Duodenal mucosa (tissue), 2 donors: Measurements from ENCODE around the gene MRPL27.

Source experiments
- H3K27ac ChIP-seq: one replicate; pipeline ENCODE4 v1.7.0; 2013; ENCODE audit warnings: low read depth, low read length
- H3K27me3 ChIP-seq, 2 donors: one replicate each; pipeline ENCODE4 v1.7.0; 2013; ENCODE audit warnings: low read length in 2 of 2, control low read depth in 1 of 2; ENCODE audit not compliant: insufficient read depth in 2 of 2, control insufficient read depth in 1 of 2
- H3K36me3 ChIP-seq, 2 donors: one replicate each; pipeline ENCODE4 v1.7.0; 2013; ENCODE audit warnings: low read length in 2 of 2, control low read depth in 1 of 2; ENCODE audit not compliant: insufficient read depth in 2 of 2, control insufficient read depth in 1 of 2
- H3K4me1 ChIP-seq, 2 donors: one replicate each; pipeline ENCODE4 v1.7.0; 2013; ENCODE audit warnings: low read length in 2 of 2, control low read depth in 1 of 2; ENCODE audit not compliant: insufficient read depth in 2 of 2, control insufficient read depth in 1 of 2
- H3K4me3 ChIP-seq, 2 donors: one replicate each; pipeline ENCODE4 v1.7.0; 2013; ENCODE audit warnings: low read length in 2 of 2, low read depth in 1 of 2
- H3K9ac ChIP-seq, 2 donors: one replicate each; pipeline ENCODE4 v1.7.0; 2013; ENCODE audit warnings: low read length in 2 of 2, low read depth in 1 of 2
- H3K9me3 ChIP-seq, 2 donors: one replicate each; pipeline ENCODE4 v1.7.0; 2013; ENCODE audit warnings: low read length in 2 of 2, control low read depth in 1 of 2; ENCODE audit not compliant: control insufficient read depth in 1 of 2

Gene MRPL27

DNA sequence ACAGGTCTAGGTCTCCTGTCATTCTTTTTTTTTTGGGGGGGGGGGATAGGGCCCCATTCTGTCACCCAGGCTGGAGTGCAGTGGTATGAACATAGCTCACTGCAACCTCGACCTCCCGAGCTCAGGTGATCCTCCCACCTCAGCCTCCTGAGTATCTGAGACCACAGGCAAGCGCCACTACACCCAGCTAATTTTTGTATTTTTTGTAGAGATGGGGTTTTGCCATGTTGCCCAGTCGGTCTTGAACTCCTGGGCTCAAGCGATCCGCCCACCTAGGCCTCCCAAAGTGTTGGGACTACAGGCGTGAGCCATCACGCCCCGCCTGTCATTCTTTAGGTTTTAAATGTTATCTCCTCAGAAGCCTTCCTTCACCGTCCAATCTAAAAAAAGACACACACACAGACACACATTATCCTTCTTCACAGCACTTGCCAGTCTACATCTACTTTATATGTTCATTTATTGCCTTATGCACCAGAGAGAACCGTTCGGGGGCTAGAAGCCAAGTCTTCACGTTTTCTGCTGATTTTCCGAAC lies 694 bp downstream of the MRPL27 start:
- H3K4me3 ChIP-seq: peak overlapping the region; percentile 98 to 99
- H3K9ac ChIP-seq: peak overlapping the region; percentile 85 to 97
- H3K27ac ChIP-seq: no peak overlapping the region
- H3K36me3 ChIP-seq: peaks cover 21 to 34% of the 10 kb centered on the region in 2 donors
- no peaks in the 10 kb centered on the region for H3K9me3 ChIP-seq
- peaks cover 17% of the 10 kb centered on the region in 2 donors for H3K4me1 ChIP-seq
- H3K27me3 ChIP-seq: no peaks in the 10 kb centered on the region

DNA sequence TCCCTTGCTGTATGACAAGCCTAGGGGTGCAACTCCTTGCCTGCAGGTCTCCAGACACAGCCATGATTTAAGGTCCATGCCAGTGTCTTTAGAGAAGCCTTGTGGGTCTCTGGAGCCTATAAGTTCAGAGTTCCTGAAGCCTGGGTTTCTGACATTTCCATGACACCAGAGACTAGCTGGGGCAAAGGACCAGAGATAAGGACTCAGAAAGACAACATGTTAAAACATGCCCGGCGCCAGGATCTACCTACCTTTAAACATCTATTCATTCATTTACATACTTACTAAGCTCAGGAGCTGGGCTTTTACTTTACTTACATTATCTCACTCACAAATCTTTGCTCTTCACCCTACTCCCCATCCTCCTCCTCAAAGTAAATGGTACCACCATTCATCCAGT lies 1.5 kb downstream of the MRPL27 start:
- Histone ChIP-seq H3K9ac (peak overlapping the region in 1 of 2 donors; percentile 85), H3K9me3 (no peaks in the 10 kb centered on the region), H3K4me1 (peaks cover 17% of the 10 kb centered on the region in 2 donors), H3K27me3 (no peaks in the 10 kb centered on the region), H3K27ac (no peak overlapping the region), H3K36me3 (peaks cover 23 to 42% of the 10 kb centered on the region in 2 donors), H3K4me3 (peak overlapping the region in 1 of 2 donors; percentile 38)

DNA sequence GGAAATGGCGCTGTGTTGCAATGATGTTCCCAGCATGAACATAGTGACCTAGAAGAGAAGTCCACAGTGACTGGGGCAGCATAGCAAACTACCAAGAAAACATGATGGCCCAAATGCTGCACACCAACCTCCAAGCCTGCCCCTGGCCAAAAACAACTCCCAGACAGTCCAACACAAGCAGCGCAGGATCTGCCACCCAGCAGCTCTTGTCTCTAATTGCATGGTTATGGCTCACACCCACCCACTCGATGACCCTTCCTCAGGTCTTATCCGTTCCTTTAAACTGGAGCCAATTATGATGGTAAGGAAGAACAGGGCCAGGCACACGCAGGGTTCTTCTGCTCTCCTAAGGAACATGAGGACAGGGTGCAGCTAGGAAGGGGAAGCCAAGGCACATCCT lies 2.9 kb downstream of the MRPL27 start:
- Histone ChIP-seq H3K9me3 (no peaks in the 10 kb centered on the region), H3K4me3 (no peak overlapping the region), H3K36me3 (peaks cover 27 to 50% of the 10 kb centered on the region in 2 donors), H3K9ac (no peak overlapping the region), H3K4me1 (peaks cover 17% of the 10 kb centered on the region in 2 donors), H3K27me3 (no peaks in the 10 kb centered on the region), H3K27ac (no peak overlapping the region)

DNA sequence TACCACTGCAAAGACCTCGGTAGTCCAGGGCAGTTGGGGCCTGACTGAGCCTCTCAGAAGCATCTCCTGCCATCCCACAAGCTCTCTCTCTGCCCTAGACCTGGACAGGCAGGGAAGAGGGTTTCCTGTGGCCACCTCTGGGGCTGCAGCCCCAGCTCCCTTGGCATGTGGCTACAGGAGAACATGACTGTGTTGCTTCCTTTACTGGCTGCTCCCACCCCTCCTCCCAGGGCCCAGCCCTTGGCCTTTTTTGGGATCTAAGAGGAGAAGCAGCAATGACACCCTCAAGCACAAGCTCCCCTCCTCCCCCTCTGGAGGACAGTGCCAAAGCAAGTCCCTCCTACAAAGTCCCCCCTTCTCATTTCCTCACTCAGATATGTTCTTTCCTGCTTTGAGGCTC lies 5.6 kb downstream of the MRPL27 start:
- no peak overlapping the region for H3K9ac ChIP-seq
- peaks cover 27 to 56% of the 10 kb centered on the region in 2 donors for H3K36me3 ChIP-seq
- H3K9me3 ChIP-seq: no peaks in the 10 kb centered on the region
- H3K27me3 ChIP-seq: no peaks in the 10 kb centered on the region
- H3K4me1 ChIP-seq: peaks cover 13 to 19% of the 10 kb centered on the region in 2 donors
- H3K4me3 ChIP-seq: no peak overlapping the region
- no peak overlapping the region for H3K27ac ChIP-seq

DNA sequence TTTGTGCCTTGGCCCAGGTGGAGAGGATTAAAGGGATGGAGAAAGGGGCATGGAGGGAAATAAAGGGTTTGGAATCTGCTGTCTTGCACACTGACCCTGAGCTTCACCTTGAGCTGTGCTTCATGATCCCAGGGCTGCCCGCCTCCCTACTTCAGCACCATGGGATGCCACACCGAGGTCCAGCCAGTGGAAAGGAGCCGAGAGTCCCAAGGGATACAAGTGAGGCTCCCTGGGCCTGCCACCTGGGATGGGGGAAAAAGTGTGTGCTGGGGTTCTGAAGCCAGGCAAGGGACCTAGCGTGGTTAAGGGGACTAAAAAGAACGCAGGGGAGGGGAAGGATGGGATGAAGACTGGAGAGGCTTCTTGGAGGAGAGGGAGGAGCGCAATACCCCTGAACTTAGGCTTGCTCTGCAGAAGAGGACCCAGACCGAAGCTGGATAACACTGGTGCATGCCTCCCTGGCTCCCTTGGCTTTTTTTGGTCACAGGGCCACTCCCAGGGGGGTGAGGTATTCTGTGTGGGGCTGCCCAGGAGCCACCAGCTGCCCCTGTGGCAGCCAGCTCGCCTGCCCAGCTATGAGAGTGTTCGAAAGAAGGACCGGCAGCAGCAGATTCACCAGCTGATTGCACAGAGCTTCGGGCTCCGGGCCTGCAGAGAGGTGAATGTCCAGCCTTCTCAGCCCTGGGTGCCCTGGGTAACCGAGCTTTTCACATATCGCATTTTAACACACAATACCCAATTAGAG lies 7.2 kb downstream of the MRPL27 start:
- Histone ChIP-seq H3K9ac (no peak overlapping the region), H3K9me3 (no peaks in the 10 kb centered on the region), H3K27me3 (no peaks in the 10 kb centered on the region), H3K4me3 (no peak overlapping the region), H3K27ac (no peak overlapping the region), H3K4me1 (peaks cover 7 to 12% of the 10 kb centered on the region in 2 donors), H3K36me3 (peaks cover 27 to 55% of the 10 kb centered on the region in 2 donors)

DNA sequence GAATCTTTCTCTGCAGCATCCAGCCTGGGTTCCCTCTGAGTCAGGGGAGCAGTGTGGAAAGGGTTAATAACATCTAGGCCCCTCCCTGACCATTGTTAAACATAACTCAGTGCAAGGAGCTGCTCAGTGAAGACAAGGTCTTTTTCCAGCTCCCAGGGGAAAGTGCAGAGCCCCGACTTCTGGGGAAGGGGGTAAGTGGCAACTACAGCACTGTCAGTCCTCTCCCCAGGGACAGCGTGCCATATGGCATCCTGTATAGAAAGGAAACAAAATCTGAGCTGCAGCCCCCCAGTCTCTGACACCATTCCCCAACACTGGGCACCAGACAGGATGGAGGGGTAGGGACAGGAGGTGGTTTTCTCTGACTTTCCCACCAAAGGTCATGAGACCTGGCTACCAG lies 7.8 kb downstream of the MRPL27 start:
- H3K27ac ChIP-seq: no peak overlapping the region
- H3K27me3 ChIP-seq: no peaks in the 10 kb centered on the region
- peaks cover 7 to 12% of the 10 kb centered on the region in 2 donors for H3K4me1 ChIP-seq
- H3K9ac ChIP-seq: no peak overlapping the region
- H3K9me3 ChIP-seq: no peaks in the 10 kb centered on the region
- H3K36me3 ChIP-seq: peaks cover 23 to 50% of the 10 kb centered on the region in 2 donors
- H3K4me3 ChIP-seq: no peak overlapping the region

DNA sequence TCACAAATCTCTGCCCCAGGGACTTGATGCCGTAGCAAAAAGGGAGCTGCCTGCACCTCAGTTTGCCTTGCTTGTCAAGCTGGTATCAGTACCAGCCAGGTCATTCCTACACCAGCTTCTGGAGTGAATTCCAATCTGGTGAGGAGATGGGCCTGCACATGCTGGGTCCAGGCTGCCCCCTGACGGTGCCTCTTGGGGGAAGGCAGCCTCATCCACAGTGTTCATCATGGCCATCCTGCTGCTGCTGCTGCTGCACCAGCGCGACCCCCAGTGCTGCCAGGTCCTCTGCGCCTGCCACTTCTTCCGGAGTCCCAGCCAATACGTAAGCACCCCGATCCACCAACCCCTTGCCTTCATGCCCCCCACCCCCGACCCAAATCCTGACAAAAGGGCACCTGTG lies 8.3 kb downstream of the MRPL27 start:
- Histone ChIP-seq H3K9ac (no peak overlapping the region), H3K27me3 (no peaks in the 10 kb centered on the region), H3K4me1 (peaks cover 7 to 12% of the 10 kb centered on the region in 2 donors), H3K9me3 (no peaks in the 10 kb centered on the region), H3K4me3 (no peak overlapping the region), H3K36me3 (peaks cover 18 to 50% of the 10 kb centered on the region in 2 donors), H3K27ac (no peak overlapping the region)

DNA sequence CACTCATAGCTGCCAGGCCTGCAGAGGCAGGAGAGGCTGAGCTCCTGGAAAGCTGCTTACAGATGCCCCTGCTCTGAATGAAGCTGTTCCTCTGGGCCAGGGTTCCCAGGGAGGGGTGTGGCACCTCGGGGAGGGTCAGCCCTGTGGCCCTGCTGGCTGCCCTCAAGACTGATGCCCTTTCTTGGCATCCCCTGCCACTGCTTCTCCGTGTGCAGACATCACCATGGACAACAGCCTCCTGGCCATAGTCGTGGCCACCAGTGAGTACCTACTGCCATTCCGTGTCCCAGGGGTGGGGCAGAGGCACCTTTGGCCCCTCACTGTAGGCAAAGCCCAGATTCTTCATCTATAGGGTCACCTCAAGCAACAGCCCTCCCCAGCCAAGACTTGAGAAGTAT lies 8.9 kb downstream of the MRPL27 start:
- Histone ChIP-seq H3K9ac (no peak overlapping the region), H3K9me3 (no peaks in the 10 kb centered on the region), H3K4me3 (no peak overlapping the region), H3K27ac (no peak overlapping the region), H3K4me1 (peaks cover 7 to 12% of the 10 kb centered on the region in 2 donors), H3K36me3 (peaks cover 16 to 51% of the 10 kb centered on the region in 2 donors), H3K27me3 (no peaks in the 10 kb centered on the region)

DNA sequence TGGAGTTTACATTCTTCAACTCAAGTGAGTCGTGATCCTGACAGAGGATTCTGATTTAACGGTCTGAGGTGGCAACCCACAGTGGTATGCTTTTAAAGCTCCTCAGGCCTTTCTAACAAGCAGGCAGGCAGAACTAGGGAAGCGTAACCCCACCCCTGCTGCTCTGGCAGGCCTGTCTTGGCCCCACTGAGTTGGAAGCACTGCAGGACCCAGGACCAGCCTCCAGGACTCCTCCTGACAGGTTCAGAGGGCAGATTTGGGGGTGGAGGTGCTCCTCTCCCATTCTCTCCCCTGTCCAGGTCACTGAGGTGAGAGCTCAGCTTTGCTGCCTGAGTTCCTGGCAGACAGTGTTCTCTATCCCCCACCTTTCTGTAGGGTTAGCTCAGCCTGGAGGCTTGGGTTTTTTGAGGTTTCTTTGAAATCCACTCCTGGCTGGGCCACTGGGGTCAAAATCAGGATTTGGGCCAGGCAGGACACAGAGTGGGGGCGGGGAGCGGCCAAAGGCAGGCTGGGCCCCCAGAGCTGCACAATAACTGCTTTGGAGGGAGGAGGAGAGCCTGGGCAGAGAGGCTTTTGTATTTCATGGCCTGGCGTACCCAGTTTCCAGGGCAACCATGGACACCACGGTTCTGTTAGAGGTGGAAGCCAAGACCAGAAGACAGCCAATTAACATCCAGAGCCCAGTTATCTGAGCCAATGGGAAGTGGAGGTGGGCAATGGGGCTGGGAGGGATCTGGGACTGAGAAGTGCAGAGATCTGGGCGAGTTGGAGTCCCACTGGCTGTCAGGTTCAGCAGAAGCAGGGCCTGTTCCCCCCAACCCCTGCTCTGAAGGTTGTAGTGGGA lies 9.5 kb downstream of the MRPL27 start:
- Histone ChIP-seq H3K9me3 (no peaks in the 10 kb centered on the region), H3K4me1 (peaks cover 7 to 12% of the 10 kb centered on the region in 2 donors), H3K4me3 (no peak overlapping the region), H3K27me3 (no peaks in the 10 kb centered on the region), H3K36me3 (peaks cover 12 to 51% of the 10 kb centered on the region in 2 donors), H3K27ac (no peak overlapping the region), H3K9ac (no peak overlapping the region)

DNA sequence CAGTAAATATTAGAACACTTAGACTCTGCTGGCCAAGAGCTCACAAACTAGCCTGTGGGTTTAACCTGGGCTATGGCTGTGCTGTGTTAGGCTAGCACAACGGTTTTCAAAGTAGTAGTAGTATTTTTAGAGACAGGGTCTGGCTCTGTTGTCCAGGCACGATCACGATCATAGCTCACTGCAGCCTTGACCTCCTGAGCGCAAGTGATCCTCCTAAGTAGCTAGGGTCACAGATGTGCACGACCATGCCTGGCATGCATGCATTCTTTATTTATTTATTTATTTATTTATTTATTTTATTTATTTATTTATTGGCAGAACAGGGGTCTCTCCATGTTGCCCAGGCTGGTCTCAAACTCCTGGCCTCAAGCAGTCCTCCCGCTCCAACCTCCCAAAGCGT lies 10.3 kb downstream of the MRPL27 start:
- no peaks in the 10 kb centered on the region for H3K27me3 ChIP-seq
- no peak overlapping the region for H3K9ac ChIP-seq
- no peaks in the 10 kb centered on the region for H3K9me3 ChIP-seq
- no peak overlapping the region for H3K4me3 ChIP-seq
- H3K4me1 ChIP-seq: peaks cover 7 to 12% of the 10 kb centered on the region in 2 donors
- peaks cover 9 to 51% of the 10 kb centered on the region in 2 donors for H3K36me3 ChIP-seq
- H3K27ac ChIP-seq: no peak overlapping the region
